ENCODE data around the gene AXL. TPM values are rescaled to one million over a fixed set of nuclear protein-coding genes. Genes with fewer than 3 reads are reported as not detected.
A peak's percentile ranks its signal among the peaks of the same experiment; 100 is the strongest.
"Not testable (repeated sequence)": the region's sequence is repeated elsewhere in the genome, so short reads cannot be mapped to it uniquely, and the experiment has no call there.

AXL gene
- 10 to 100 TPM in 3 of 4 donors, 1 to 10 TPM in 1; 7.2 to 46.2 (median 24.2) TPM for total RNA-seq

- peaks cover 0 to 4% (median 2%) of the 10 kb centered on the region in 4 donors for H3K4me1 ChIP-seq
- no peaks in the 10 kb centered on the region for H3K27me3 ChIP-seq
- TF ChIP-seq POLR2A (IDR thresholded peaks at IDR 0.05) = peak in 1 of 2 donors; percentile 9
- no peak for TF ChIP-seq CTCF (IDR thresholded peaks at IDR 0.05)
- H3K4me3 ChIP-seq = peak within 1 kb of the TSS; percentile 39 to 60 (median 48)
- peak; percentile 25 to 71 (median 61) for DNase-seq
- no peaks in the 10 kb centered on the region for H3K36me3 ChIP-seq
- no peaks in the 10 kb centered on the region for H3K9me3 ChIP-seq
- H3K27ac ChIP-seq = peak within 1 kb of the TSS; percentile 74 to 93 (median 86)
These were observed at the start of gene AXL for GRCh38 chr19:41218615-41219507. AXL (plus strand) TSS chr19:41219223; CDS start chr19:41219393, 170 bp downstream.

- H3K4me1 ChIP-seq = peaks cover 0 to 22% (median 0%) of the 10 kb centered on the region in 4 donors
- peak overlapping the region in 3 of 4 donors; percentile 27 to 67 (median 59) for H3K27ac ChIP-seq
- H3K4me3 ChIP-seq = no peak overlapping the region
- DNase-seq = no peak
- TF ChIP-seq POLR2A (IDR thresholded peaks at IDR 0.05) = no peak
- no peak for TF ChIP-seq CTCF (IDR thresholded peaks at IDR 0.05)
- no peaks in the 10 kb centered on the region for H3K27me3 ChIP-seq
- no peaks in the 10 kb centered on the region for H3K9me3 ChIP-seq
- no peaks in the 10 kb centered on the region for H3K36me3 ChIP-seq
These were observed 46.5 kb upstream of the AXL start for GRCh38 chr19:41172297-41173164.

DNA sequence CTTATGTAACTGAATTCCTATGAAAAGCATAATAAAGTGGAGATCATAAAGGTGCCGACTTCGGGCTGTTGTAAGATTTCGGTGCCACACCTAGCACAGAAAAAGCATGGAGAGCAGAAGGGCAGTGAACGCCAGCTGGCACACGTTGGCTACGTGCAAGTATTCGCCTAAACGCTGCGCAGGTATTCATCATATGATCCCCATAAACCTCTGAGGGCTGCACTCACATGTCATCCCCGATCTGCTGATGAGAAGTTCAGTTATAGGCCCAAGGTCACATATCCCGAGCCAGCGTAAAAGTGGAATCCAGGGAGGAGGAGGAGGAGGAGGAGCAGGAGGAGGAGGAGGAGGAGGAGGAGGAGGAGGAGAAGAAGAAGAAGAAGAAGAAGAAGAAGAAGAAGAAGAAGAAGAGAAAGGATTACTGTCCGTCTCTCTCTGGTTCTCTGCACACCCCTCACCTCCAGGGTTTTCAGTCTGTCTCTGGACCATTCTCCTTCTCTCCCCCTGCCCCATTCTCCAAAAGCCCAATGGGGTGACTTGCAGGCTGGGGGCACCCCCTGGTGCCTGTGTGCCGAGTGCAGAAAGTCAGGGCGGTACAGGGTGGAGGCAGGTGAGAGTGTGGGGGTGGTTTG lies 44.6 kb upstream of the AXL start:
- Histone ChIP-seq H3K27ac (peak overlapping the region in 2 of 4 donors; percentile 55 to 70), H3K36me3 (no peaks in the 10 kb centered on the region), H3K9me3 (no peaks in the 10 kb centered on the region), H3K4me1 (peaks cover 0 to 22% (median 0%) of the 10 kb centered on the region in 4 donors), H3K27me3 (no peaks in the 10 kb centered on the region), H3K4me3 (no peak overlapping the region)
- TF ChIP-seq CTCF (IDR thresholded peaks at IDR 0.05) (no peak), POLR2A (IDR thresholded peaks at IDR 0.05) (no peak)
- peak in 2 of 3 donors; percentile 81 to 82 for DNase-seq

GRCh38 chr19:41175801-41176777 lies 42.9 kb upstream of the AXL start:
- H3K9me3 ChIP-seq = no peaks in the 10 kb centered on the region
- DNase-seq = peak; percentile 34 to 70 (median 65)
- peak overlapping the region in 1 of 4 donors; percentile 4 for H3K4me3 ChIP-seq

DNA sequence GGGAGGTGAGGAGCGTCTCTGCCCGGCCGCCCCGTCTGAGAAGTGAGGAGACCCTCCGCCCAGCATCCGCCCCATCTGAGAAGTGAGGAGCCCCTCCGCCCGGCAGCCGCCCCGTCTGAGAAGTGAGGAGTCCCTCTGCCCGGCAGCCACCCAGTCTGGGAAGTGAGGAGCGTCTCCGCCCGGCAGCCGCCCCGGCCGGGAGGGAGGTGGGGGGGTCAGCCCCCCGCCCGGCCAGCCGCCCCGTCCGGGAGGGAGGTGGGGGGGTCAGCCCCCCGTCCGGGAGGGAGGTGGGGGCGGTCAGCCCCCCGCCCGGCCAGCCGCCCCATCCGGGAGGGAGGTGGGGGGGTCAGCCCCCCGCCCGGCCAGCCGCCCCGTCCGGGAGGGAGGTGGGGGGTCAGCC lies 38.9 kb upstream of the AXL start:
- not testable (repeated sequence) for H3K27me3 ChIP-seq, H3K36me3 ChIP-seq, H3K9me3 ChIP-seq, H3K4me3 ChIP-seq, H3K27ac ChIP-seq, DNase-seq
- H3K4me1 ChIP-seq = peaks cover 0 to 16% (median 0%) of the 10 kb centered on the region in 4 donors

More at GRCh38 chr19:41175801-41176777, 42.9 kb upstream of the AXL start:
- Histone ChIP-seq H3K27me3 (no peaks in the 10 kb centered on the region), H3K4me1 (peaks cover 0 to 22% (median 0%) of the 10 kb centered on the region in 4 donors), H3K36me3 (no peaks in the 10 kb centered on the region), H3K27ac (peak overlapping the region in 3 of 4 donors; percentile 13 to 76 (median 51))
- TF ChIP-seq CTCF (IDR thresholded peaks at IDR 0.05) = no peak
- TF ChIP-seq POLR2A (IDR thresholded peaks at IDR 0.05) = no peak

Measured in Peyer's patch (tissue), 4 donors.